HG02870 (cell line): ENCODE data around the gene ABCC1.
"Not testable (repeated sequence)": the region's sequence is repeated elsewhere in the genome, so short reads cannot be mapped to it uniquely, and the experiment has no call there.

Source experiments
- ATAC-seq: cut with Tn5 transposase; IDR thresholded peaks from one replicate; pipeline ENCODE4 v1.9.1; 2021; ENCODE audit warnings: mild to moderate bottlenecking, moderate library complexity; ENCODE audit not compliant: unreplicated experiment

ABCC1 gene

DNA sequence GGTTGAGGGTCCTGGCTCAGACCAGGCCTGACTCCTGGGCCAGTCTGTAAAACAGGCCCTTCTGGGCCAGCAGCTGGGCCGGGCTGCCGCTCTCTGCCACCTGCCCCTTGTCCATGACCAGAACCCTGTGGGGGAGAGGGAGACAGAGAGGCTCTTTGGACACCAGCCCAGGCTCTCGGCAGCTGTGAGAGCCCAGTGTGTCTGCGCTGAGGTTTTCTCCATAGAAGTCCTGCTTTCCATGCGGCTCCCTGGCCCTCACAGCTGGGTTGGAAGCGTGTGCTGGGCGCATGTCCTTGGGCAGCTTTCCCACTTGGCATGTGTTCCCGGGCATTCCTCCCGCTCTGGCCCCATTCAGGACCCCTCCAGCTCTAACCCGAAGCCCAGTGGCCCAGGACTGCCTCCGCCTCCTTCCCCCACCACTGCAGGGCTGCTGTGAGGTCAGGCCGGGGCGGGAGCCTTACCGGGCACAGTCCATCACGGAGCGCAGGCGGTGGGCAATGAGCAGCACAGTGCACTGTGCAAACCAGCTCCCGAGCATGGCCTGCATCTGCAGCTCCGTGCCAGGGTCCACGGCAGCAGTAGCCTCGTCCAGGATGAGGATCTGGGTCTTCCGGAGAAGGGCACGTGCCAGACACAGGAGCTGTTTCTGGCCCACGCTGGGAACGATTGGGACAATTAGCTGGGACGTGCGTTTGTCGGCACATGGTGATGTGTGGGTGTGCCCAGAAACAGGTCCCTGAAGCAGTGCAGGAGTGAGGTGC lies 200.9 kb downstream of the ABCC1 start:
- no peak for ATAC-seq

DNA sequence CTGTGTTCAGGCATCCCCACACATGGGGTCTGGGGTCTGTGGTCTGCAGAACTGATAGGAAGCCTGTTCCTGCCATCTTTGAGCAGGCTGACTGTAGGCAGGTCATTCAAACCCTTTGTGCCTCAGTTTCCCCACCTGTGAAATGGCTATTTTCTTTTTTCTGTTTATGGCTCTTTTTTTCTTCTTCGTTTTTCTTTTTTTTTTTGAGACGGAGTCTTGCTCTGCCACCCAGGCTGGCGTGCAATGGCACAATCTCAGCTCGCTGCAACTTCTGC lies 201.4 kb downstream of the ABCC1 start:
- ATAC-seq, result no peak

- no peak for ATAC-seq
These were observed 201.9 kb downstream of the ABCC1 start for GRCh38 chr16:16151315-16151714.

DNA sequence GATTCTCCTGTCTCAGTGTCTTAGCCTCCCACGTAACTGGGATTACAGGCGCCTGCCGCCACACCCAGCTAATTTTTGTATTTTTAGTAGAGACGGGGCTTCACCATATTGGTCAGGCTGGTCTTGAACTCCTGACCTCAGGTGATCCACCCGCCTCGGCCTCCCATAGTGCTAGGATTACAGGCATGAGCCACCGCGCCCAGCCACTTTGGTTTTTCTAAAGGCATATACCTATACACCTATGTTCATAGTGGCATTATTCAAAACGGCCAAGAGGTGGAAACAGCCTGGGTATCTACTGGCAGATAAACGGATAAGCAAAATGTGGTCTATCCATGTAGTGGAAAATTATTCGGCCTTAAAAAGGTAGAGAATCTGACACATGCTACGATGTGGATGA lies 203.6 kb downstream of the ABCC1 start:
- not testable (repeated sequence) for ATAC-seq

DNA sequence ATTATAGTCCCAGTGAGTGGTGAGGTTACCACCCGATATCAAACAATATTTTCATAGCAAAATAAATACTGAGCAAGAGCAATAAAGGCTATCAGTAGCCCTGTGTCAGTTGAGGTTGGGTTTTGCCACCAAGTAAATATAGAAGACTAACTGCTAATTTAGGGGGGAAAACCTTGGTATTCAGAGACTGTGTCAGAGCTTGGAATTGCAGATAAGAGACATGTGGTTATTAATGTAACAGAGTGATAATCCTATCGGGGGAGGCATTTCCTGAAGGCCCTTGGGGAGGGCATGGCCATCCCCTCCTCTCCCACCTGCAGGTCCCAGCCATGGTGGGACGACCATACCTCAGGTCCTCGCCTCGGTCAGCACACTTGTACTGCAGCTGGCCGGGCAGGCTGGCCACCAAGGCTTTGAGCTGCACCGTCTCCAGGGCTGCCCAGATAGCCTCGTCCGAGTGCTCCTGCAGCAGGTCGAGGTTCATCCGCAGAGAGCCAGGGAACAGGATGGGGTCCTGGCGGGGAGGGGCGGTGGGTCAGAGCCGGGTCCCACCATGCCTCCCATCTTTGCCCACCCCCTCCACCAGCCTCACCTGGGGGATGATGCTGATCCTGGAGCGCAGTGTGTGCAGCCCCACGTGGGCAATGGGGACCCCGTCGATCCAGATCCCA lies 205.0 kb downstream of the ABCC1 start:
- no peak for ATAC-seq

GRCh38 chr16:16155234-16155633 lies 205.8 kb downstream of the ABCC1 start:
- no peak for ATAC-seq

DNA sequence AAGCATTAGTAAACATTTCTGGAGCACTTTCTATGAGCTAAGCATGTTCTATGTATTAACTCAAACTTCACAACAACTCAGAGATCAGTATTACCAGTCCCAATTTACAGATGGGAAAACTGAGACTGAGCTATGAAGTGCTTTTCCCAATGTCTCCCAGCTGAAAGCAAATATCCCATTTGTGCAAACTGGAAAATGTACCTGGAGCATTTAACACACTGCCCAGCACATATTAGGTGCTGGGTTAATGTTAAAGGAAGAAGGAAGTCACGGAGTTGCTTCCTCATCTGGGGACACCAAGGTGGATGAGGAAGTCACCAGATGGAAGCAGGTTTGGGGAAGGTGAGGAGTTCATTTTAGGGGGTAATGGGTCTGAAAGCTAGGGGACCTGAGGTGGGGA lies 207.8 kb downstream of the ABCC1 start:
- no peak for ATAC-seq

- no peak for ATAC-seq
These were observed 208.8 kb downstream of the ABCC1 start for GRCh38 chr16:16158082-16158658.

DNA sequence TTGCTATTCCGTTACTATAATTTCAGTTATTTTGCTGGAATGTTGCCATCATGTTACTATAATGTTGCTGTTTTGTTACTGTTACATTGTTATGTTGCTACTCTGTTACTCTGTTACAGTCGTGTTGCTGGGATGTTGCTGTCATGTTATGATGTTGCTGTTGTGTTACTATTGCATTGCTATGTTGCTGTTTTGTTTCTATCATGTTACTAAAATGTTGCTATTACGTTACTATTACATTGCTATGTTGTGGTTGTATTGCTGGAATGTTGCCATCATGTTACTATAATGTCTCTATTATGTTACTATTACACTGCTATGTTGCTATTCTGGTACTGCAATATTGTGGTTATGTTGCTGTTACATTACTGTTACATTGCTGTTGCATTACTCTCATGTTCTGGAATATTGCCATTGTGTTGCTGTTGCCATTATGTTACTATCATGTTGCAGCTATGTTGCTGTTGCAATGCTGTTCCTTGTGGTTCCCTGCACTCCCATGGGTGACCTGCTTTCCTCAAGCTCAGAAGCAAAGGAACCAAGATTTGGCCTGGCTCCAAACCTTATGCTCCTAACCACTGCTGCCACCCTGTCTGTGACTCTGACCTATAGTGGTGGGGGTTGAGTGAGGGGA lies 209.4 kb downstream of the ABCC1 start:
- no peak for ATAC-seq

- no peak for ATAC-seq
These were observed 210.2 kb downstream of the ABCC1 start for GRCh38 chr16:16159662-16160061.

DNA sequence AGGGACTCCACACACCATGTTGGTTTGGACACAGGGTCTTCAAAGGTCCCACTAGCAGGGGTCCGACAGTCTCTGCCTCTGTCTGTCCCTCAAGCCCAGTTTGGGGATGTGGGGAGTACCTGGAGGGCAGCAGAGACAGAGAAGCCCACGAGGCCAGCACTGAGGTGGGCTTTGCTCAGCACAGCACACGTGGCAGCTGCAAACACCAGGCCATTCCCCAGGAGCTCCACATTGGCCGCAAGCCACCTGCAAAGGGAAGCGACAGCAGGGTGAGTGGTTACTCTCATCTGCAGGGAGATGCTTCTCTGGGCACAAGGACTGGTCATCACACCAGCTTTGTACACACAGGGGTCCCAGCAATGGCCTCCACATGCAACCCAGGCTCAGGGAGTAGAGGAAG lies 211.9 kb downstream of the ABCC1 start:
- no peak for ATAC-seq

GRCh38 chr16:16161840-16162239 lies 212.4 kb downstream of the ABCC1 start:
- ATAC-seq, result not testable (repeated sequence)

GRCh38 chr16:16162591-16162990 lies 213.2 kb downstream of the ABCC1 start:
- ATAC-seq, result no peak

- no peak for ATAC-seq
These were observed 213.7 kb downstream of the ABCC1 start for GRCh38 chr16:16163109-16163508.

- ATAC-seq, result no peak
These were observed 214.2 kb downstream of the ABCC1 start for GRCh38 chr16:16163571-16163970.

DNA sequence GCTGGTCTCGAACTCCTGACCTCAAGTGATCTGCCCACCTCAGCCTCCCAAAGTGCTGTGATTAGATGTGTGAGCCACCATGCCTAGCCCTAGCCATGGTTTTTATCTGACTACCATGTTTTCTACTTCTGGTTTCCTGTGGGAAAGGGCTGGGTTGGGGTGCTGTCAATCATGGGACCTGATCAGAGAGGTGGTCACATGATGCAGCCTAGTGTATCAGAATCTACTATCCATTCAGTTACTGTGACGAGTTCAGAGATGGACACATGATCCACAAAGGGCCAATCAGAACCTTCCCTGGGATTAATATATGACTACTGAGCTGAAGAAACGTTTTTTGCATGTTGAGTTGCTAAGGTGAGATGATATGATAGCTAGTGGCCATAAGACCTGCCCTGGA lies 214.8 kb downstream of the ABCC1 start:
- no peak for ATAC-seq

GRCh38 chr16:16166085-16166484 lies 216.7 kb downstream of the ABCC1 start:
- no peak for ATAC-seq

GRCh38 chr16:16166949-16167348 lies 217.5 kb downstream of the ABCC1 start:
- no peak for ATAC-seq

DNA sequence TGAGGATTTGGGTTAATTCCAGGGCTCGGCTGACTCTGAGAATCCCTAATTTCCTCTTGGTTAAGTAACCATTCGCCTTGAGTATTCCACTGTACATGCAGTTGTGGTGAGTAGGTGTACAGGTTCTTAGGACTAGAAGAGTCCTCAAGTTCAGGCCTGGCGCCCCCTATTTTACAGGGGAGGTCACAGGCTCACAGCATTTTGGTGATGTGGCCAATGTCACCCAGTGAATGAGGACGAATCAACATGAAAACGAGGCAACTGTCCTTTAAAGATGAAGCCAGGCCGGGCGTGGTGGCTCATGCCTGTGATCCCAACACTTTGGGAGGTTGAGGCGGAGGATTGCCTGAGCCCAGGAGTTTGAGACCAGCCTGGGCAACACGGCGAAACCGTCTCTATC lies 218.5 kb downstream of the ABCC1 start:
- no peak for ATAC-seq

GRCh38 chr16:16168431-16168830 lies 219.0 kb downstream of the ABCC1 start:
- no peak for ATAC-seq

- no peak for ATAC-seq
These were observed 220.2 kb downstream of the ABCC1 start for GRCh38 chr16:16169615-16170014.

- no peak for ATAC-seq
These were observed 222.0 kb downstream of the ABCC1 start for GRCh38 chr16:16171332-16171919.
